Measurements from ENCODE around the gene LRRC3.

- TF ChIP-seq, protein P1, sequence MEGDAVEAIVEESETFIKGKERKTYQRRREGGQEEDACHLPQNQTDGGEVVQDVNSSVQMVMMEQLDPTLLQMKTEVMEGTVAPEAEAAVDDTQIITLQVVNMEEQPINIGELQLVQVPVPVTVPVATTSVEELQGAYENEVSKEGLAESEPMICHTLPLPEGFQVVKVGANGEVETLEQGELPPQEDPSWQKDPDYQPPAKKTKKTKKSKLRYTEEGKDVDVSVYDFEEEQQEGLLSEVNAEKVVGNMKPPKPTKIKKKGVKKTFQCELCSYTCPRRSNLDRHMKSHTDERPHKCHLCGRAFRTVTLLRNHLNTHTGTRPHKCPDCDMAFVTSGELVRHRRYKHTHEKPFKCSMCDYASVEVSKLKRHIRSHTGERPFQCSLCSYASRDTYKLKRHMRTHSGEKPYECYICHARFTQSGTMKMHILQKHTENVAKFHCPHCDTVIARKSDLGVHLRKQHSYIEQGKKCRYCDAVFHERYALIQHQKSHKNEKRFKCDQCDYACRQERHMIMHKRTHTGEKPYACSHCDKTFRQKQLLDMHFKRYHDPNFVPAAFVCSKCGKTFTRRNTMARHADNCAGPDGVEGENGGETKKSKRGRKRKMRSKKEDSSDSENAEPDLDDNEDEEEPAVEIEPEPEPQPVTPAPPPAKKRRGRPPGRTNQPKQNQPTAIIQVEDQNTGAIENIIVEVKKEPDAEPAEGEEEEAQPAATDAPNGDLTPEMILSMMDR (IDR thresholded peaks at IDR 0.05): peak in 4 of 6 experiments; percentile 22 to 48 (median 40)
- TF ChIP-seq POLR2A (IDR thresholded peaks at IDR 0.05): no peak
Observed at GRCh38 chr21:44509539-44509938, 54.2 kb downstream of the LRRC3 start.

All from esophagus squamous epithelium (tissue), 4 donors.